DND-41 (cell line): Measurements from ENCODE around the gene GRIA1.

ENCODE experiments used
- EZH2 ChIP-seq: IDR thresholded peaks from 3 replicates; pipeline ENCODE4 v1.6.1; 2012; ENCODE audit warnings: borderline replicate concordance, low read depth, mild to moderate bottlenecking, moderate library complexity, low read length, inconsistent platforms; ENCODE audit not compliant: severe bottlenecking
- TF ChIP-seq, protein P1 (sequence below): IDR thresholded peaks from 2 replicates; pipeline ENCODE4 v1.5.1; 2012; ENCODE audit warnings: borderline replicate concordance, low read length, moderate library complexity, mild to moderate bottlenecking; ENCODE audit not compliant: poor library complexity, severe bottlenecking; ENCODE audit errors: extremely low read depth

DNA sequence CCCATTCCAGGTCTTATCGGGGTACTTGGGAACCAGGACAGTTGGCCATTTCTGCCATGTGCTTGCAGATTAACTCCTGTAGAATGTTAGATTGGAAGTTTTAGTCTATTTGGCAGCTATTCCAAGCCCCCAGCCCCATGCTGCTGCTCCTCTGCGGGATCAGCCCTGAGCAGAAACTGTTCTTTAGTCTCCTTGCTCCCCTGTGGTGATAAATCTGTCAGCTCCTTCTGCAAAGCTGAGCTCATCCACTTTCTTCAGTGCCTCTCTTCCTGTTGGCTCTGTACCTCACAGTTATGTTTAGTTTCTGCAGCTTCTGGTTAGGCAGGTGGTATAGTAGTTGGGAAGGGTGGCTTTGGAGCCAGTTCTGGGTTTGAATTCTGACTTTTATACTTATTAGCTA lies 170.4 kb downstream of the GRIA1 start:
- no peak for TF ChIP-seq EZH2
- TF ChIP-seq, protein P1, sequence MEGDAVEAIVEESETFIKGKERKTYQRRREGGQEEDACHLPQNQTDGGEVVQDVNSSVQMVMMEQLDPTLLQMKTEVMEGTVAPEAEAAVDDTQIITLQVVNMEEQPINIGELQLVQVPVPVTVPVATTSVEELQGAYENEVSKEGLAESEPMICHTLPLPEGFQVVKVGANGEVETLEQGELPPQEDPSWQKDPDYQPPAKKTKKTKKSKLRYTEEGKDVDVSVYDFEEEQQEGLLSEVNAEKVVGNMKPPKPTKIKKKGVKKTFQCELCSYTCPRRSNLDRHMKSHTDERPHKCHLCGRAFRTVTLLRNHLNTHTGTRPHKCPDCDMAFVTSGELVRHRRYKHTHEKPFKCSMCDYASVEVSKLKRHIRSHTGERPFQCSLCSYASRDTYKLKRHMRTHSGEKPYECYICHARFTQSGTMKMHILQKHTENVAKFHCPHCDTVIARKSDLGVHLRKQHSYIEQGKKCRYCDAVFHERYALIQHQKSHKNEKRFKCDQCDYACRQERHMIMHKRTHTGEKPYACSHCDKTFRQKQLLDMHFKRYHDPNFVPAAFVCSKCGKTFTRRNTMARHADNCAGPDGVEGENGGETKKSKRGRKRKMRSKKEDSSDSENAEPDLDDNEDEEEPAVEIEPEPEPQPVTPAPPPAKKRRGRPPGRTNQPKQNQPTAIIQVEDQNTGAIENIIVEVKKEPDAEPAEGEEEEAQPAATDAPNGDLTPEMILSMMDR: no peak
